GM13976 (cell line): Measurements from ENCODE around the gene TMEM209.

Source experiments
- DNase-seq: peaks from one replicate; pipeline ENCODE4 v3.0.0; 2012; ENCODE audit warnings: low spot score
- CTCF ChIP-seq: IDR thresholded peaks from 2 replicates; pipeline ENCODE4 v1.5.1; 2012; ENCODE audit warnings: borderline replicate concordance, mild to moderate bottlenecking; ENCODE audit not compliant: insufficient read depth; ENCODE audit errors: extremely low read depth, missing control alignments, control extremely low read depth
- in situ Hi-C: fragments of 300-500 bp; cut with MboI; formaldehyde crosslinking; loops from one replicate; pipeline ENCODE4 v1.12.0; 2022; ENCODE audit warnings: low sequenced_read_pairs, mixed read lengths, inconsistent platforms; ENCODE audit not compliant: unreplicated experiment

The TMEM209 gene

GRCh38 chr7:130162196-130162595, 43.0 kb downstream of the TMEM209 start:
- TF ChIP-seq CTCF, result no peak
- no peak for DNase-seq
- in situ Hi-C loops, result no loop called here

GRCh38 chr7:130160455-130160854, 44.8 kb downstream of the TMEM209 start:
- in situ Hi-C loops, result no loop called here
- DNase-seq, result no peak
- no peak for TF ChIP-seq CTCF

GRCh38 chr7:130160023-130160422, 45.2 kb downstream of the TMEM209 start:
- no peak for DNase-seq
- no peak for TF ChIP-seq CTCF
- in situ Hi-C loops, result no loop called here

- TF ChIP-seq CTCF, result no peak
- no peak for DNase-seq
- in situ Hi-C loops, result no loop called here
Observed at GRCh38 chr7:130157700-130158099, 47.5 kb downstream of the TMEM209 start.

GRCh38 chr7:130156140-130156539, 49.1 kb downstream of the TMEM209 start:
- TF ChIP-seq CTCF, result no peak
- DNase-seq, result no peak
- in situ Hi-C loops, result no loop called here

GRCh38 chr7:130154501-130155317, 50.5 kb downstream of the TMEM209 start:
- no peak for TF ChIP-seq CTCF
- in situ Hi-C loops, result no loop called here
- no peak for DNase-seq

- peak; percentile 47 for DNase-seq
- no peak for TF ChIP-seq CTCF
- in situ Hi-C loops, result no loop called here
Observed at GRCh38 chr7:130154131-130154500, 51.1 kb downstream of the TMEM209 start.
